HG03378 (cell line): ENCODE measurements around the gene CIART.
"Not testable (repeated sequence)": the region's sequence is repeated elsewhere in the genome, so short reads cannot be mapped to it uniquely, and the experiment has no call there.

ENCODE experiments used
- ATAC-seq: cut with Tn5 transposase; IDR thresholded peaks from one replicate; pipeline ENCODE4 v1.9.1; 2021; ENCODE audit warnings: mild to moderate bottlenecking, moderate library complexity; ENCODE audit not compliant: unreplicated experiment

The CIART gene

DNA sequence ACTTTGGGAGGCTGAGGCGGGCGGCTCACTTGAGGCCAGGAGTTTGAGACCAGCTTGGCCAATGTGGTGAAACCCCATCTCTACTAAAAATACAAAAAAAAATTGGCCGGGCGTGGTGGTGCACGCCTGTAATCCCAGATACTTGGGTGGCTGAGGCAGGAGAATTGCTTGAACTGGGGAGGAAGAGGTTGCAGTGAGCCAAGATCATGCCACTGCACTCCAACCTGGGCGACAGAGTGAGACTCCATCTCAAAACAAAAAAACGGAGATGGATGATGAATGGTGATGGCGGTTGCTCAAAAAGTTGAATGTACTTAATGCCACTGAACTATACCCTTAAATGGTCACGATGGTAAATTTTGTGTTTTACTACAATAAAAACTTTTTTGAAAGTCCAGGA is 26.2 kb downstream of the CIART start:
- ATAC-seq: not testable (repeated sequence)

DNA sequence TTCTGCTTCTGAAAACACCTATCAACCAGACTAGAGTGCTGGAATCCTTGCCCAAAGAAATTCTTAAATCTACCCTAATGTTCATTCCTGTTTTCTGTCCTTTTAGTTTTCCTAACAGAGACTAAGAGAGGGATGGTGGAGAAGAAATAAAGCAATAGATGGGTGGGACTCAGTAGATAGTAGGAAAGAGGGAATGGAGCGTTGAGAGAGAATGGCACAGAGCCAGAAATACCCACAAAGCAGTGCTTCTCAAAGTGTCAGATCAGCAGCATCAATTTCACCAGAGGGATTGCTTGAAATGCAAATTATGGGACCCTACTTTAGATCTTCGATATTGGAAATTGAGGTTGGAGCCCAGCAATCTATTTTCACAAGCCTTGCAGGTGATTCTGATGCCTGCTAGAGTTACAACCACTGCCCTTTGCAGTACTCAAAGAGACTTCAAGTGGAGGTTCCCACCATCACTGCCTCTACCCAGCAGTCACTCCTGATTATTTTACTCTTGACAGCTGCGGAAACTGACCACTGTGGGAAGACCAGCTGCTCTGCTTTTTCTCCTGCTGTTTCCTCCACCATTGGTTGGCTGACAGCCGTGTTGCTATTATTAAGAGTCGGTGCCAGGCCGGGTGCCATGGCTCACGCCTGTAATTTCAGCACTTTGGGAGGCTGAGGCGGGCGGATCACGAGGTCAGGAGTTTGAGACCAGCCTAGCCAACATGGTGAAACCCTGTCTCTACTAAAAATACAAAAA is 27.6 kb downstream of the CIART start:
- no peak for ATAC-seq

GRCh38 chr1:150311762-150312161 is 29.4 kb downstream of the CIART start:
- no peak for ATAC-seq

- not testable (repeated sequence) for ATAC-seq
Observed at GRCh38 chr1:150314691-150315090, 32.3 kb downstream of the CIART start.

- no peak for ATAC-seq
Observed at GRCh38 chr1:150320667-150320978, 38.3 kb downstream of the CIART start.

- ATAC-seq: no peak
Observed at GRCh38 chr1:150321826-150322166, 39.4 kb downstream of the CIART start.

- no peak for ATAC-seq
Observed at GRCh38 chr1:150322310-150322709, 40.0 kb downstream of the CIART start.

DNA sequence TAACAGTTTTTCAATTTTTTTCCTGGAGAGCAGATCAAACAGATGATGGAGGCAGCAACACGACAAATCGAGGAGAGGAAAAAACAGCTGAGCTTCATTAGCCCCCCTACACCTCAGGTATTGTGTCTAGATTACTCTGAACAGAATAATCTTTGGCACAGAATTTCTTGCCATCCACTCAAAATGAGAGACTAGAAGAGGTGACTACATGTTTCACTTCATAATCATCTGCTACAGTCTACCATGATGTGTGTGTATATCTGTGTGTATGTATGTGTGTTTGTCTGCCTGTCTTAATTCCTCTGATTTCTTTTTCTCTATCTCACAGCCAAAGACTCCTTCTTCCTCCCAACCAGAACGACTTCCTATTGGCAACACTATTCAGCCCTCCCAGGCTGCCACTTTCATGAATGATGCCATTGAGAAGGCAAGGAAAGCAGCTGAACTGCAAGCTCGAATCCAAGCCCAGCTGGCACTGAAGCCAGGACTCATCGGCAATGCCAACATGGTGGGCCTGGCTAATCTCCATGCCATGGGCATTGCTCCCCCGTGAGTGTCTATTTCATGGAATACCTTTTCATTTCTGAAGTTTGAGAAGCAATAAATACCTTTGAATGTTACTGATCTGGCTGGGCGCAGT is 50.4 kb downstream of the CIART start:
- no peak for ATAC-seq
